Placental pericyte (primary cell): Measurements from ENCODE around the gene ARFGAP1. TPM values are rescaled to one million over a fixed set of nuclear protein-coding genes. Genes with fewer than 3 reads are reported as not detected.

ENCODE experiments used
- small RNA-seq: library from RNA; depleted of rRNA; stranded (forward); fragments of <200 nt; gene quantifications from one replicate; pipeline ENCODE3, GENCODE V24; 2012; ENCODE audit warnings: low replicate concordance
- total RNA-seq: library from RNA; depleted of rRNA; stranded (reverse); fragments of >200 nt; gene quantifications from 2 replicates; pipeline ENCODE4 v1.2.3, GENCODE V29; 2012

ARFGAP1 gene
- total RNA-seq: 119 and 130 TPM in 2 replicates

DNA sequence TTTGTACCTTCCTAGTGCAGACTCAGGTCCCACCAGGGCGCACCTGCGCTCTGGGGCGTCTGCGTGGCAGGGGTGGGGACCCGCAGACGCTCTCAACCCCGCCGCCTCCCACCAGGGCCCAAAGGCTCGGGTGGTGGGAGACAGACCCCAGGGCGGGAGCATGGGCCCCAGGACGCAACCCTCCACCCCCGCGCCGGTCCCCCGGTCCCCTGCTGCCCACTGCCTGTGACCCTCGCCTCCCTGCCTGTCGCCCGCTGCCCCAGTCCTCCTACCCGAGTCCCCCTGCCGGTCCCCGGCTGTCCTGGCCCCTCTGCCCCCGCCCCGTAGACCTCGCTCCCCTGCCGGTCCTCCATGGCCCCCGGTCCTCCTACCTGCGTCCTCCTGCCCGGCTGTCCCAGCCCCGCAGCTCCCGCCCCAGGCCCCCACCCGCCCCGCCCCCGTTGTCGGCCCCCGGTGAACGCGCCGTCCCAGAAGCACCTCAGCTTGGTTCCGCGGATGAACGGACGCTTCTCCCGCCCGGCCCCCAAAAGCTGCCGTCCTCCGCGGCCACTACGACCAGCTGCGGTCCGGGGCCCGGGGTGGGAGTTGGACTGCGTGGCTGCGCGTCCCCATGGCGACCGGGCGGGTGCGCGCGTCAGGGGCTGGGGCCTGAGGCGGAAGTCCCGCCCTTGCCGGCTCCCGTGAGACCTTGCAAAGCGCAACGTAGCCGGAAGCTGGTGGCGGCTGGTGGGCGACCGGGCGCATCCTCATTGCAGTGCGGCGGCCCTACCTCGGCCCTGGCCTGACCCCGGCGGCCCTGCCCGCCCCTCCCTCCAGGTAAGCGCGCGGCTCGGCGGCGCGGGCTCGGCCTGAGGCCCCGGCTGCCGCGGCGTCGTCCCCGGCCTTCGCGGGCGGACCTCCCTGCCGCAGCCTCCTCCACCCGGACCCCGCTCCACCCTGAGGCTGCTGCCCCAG, at the start of gene ARFGAP1:
Gene ARFGAP1 (plus strand): TSS at position 709 of the 954 bp plus-strand sequence. CDS start 2,768 bp downstream, outside the sequence.

DNA sequence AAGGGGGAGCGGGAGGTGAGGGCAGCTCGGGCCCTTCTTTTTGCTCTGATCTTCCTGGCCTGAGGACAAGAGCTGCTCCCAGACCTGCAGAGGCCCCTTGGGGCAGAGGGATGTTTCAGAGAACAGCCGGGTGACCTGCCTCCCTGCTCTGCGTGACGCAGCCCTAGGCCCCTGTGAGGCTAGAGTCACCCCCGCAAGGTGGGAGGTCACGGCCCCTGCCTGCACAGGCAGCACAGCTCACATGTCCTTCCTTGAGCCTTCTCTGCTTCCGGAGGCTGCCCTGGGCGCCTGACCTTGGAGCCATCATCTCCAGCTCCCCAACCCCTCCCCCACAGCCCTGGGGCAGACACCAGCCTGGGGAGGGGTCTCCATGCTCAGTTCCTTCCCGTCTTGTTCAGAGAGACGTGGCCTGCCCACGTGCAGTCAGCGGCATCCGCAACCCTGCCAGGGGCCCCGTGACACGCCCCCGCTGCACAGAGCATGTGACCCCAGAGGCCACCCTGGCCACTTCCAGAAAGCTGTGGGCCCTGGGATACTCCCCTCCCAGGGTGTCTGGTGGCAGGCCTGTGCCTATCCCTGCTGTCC, 37.1 kb upstream of the ARFGAP1 start, which contains the start of gene BIRC7:
Gene BIRC7 (plus strand): TSS at position 507 of the 585 bp plus-strand sequence. CDS start 192 bp downstream, outside the sequence.

DNA sequence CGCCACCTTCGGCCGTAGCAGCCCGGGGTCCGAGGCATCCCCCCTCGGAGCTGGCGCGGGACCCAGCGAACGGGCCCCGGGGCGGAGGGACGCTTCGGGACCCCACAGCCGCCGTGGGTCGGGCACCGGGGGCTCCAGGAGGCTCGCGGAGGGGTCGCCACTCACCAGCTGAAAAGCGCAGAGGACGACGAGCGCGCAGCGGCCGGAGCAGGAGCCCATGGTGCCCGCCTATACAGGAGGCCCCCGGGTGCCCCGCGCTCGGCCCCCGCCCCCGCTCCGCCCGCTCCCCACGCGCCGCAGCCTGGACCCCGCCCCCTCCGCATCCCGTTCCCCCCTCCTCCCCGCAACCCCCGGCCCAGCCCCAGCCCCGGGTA, 18.4 kb upstream of the ARFGAP1 start, which contains the start of gene NKAIN4:
Gene NKAIN4 (minus strand): TSS at position 232 of the 374 bp plus-strand sequence. CDS start 13 bp downstream, at position 219.

DNA sequence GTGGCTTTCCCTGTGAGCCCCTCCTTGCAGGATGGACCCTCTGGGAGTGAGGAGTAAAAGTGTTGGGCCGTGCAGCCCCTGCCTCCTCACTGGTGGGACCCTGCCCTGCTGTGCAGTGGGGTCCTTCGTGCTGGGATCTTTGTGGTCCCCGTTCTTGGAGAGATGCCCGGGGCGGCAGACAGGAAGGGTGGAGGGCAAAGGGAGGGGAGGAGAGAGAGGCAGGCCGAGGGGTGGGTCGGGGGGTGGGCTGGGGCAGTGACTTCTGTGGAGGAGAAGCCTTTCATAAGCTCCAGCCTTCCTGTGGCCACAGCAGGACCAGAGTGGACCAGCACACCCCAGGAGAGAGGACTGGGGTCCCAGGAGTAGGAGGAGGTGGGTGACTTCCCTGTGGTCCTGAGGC, 20.3 kb downstream of the ARFGAP1 start, which contains the start of gene COL20A1:
Gene COL20A1 (plus strand): TSS at position 283 of the 400 bp plus-strand sequence. CDS start 1,922 bp downstream, outside the sequence.

Small RNA genes lying within 50 kb of the gene (small RNA-seq; reads per million reads assigned to genes)
- not detected for gene MIR3196
- 0.23 reads per million for gene MIR4326
- gene RNU6-994P: 0.29 reads per million

Other genes with a start within 250 kb of the ARFGAP1 start
- 26.9 and 32.8 TPM in 2 replicates for gene YTHDF1, start 56.7 kb upstream of the ARFGAP1 start, total RNA-seq
- 0.29 and 1.3 TPM in 2 replicates for gene BIRC7, start 36.9 kb upstream of the ARFGAP1 start, total RNA-seq
- 0.57 and 1.1 TPM in 2 replicates for gene NKAIN4, start 18.4 kb upstream of the ARFGAP1 start, total RNA-seq
- gene COL20A1, start 20.4 kb downstream of the ARFGAP1 start, total RNA-seq: not detected in 2 replicates
- not detected in 2 replicates for gene CHRNA4, start 88.5 kb downstream of the ARFGAP1 start, total RNA-seq
- gene KCNQ2, start 199.8 kb downstream of the ARFGAP1 start, total RNA-seq: not detected in 2 replicates
- gene EEF1A2, start 226.3 kb downstream of the ARFGAP1 start, total RNA-seq: 1.3 and 4.6 TPM in 2 replicates
- 63.5 and 86.3 TPM in 2 replicates for gene PPDPF, start 248.0 kb downstream of the ARFGAP1 start, total RNA-seq